ENCODE data around the gene SPTY2D1. TPM values are rescaled to one million over a fixed set of nuclear protein-coding genes. Genes with fewer than 3 reads are reported as not detected.
"Not testable (repeated sequence)": the region's sequence is repeated elsewhere in the genome, so short reads cannot be mapped to it uniquely, and the experiment has no call there.

Gene SPTY2D1
- total RNA-seq, 2 donors from 2014 or later, result 10.1 to 15.2 TPM

GRCh38 chr11:18671246-18671645 is 37.1 kb upstream of the SPTY2D1 start:
- DNase-seq, result no peak
- intact Hi-C loops (cut with DNase I), result no loop called here
- no peak for ATAC-seq
- Histone ChIP-seq H3K9me3 (no peaks in the 10 kb centered on the region), H3K36me3 (replicated peaks in 1 of 2; ENCODE audit: insufficient read depth in 1 of 2, low read depth in 2 of 2) (no peaks in the 10 kb centered on the region), H3K27me3 (no peaks in the 10 kb centered on the region), H3K4me3 (no peak overlapping the region), H3K27ac (no peak overlapping the region), H3K4me1 (peaks cover 35% of the 10 kb centered on the region)
- TF ChIP-seq, protein P1, sequence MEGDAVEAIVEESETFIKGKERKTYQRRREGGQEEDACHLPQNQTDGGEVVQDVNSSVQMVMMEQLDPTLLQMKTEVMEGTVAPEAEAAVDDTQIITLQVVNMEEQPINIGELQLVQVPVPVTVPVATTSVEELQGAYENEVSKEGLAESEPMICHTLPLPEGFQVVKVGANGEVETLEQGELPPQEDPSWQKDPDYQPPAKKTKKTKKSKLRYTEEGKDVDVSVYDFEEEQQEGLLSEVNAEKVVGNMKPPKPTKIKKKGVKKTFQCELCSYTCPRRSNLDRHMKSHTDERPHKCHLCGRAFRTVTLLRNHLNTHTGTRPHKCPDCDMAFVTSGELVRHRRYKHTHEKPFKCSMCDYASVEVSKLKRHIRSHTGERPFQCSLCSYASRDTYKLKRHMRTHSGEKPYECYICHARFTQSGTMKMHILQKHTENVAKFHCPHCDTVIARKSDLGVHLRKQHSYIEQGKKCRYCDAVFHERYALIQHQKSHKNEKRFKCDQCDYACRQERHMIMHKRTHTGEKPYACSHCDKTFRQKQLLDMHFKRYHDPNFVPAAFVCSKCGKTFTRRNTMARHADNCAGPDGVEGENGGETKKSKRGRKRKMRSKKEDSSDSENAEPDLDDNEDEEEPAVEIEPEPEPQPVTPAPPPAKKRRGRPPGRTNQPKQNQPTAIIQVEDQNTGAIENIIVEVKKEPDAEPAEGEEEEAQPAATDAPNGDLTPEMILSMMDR (IDR thresholded peaks at IDR 0.05), result no peak
- no peak for TF ChIP-seq POLR2A (IDR thresholded peaks at IDR 0.05)
- 74 to 80% methylated on average over 2 of the region's 2 CpGs for WGBS, 2 donors

DNA sequence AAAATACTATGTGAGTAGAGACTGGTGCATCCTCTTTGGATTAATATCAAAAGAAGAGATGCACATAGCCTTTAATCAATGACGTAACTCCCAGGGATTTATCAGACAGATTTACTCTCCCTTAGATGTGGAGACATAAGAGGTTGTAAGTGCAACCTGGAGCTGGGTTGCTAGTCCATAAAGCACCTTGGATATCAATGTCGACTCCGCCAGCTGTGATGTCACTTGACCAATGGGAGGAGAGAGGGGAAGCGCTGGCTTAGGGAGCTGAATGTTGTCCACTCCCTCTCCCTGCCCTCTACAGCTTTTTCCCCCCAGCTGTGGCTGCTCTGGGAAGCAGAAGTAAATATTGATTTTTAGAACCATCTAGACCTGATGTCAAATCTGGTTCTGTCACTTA is 35.6 kb upstream of the SPTY2D1 start:
- TF ChIP-seq, protein P1 (IDR thresholded peaks at IDR 0.05), result no peak
- no peak for TF ChIP-seq POLR2A (IDR thresholded peaks at IDR 0.05)
- intact Hi-C loops (cut with DNase I), result no loop called here
- H3K4me1 ChIP-seq, result peaks cover 35% of the 10 kb centered on the region
- ATAC-seq (peak; percentile 45), DNase-seq (peak in 3 of 4 donors; percentile 15 to 34 (median 16))
- no peaks in the 10 kb centered on the region for H3K9me3 ChIP-seq
- no peak overlapping the region for H3K27ac ChIP-seq
- no peaks in the 10 kb centered on the region for H3K36me3 ChIP-seq (replicated peaks in 1 of 2; ENCODE audit: insufficient read depth in 1 of 2, low read depth in 2 of 2)
- H3K27me3 ChIP-seq, result no peaks in the 10 kb centered on the region
- WGBS, 2 donors, result 39 to 49% methylated on average over 4 of the region's 4 CpGs
- no peak overlapping the region for H3K4me3 ChIP-seq

- TF ChIP-seq POLR2A (IDR thresholded peaks at IDR 0.05), result no peak
- TF ChIP-seq, protein P1 (IDR thresholded peaks at IDR 0.05), result no peak
- Histone ChIP-seq H3K4me1 (peaks cover 35% of the 10 kb centered on the region), H3K4me3 (no peak overlapping the region), H3K9me3 (no peaks in the 10 kb centered on the region), H3K36me3 (replicated peaks in 1 of 2; ENCODE audit: insufficient read depth in 1 of 2, low read depth in 2 of 2) (no peaks in the 10 kb centered on the region), H3K27me3 (no peaks in the 10 kb centered on the region), H3K27ac (no peak overlapping the region)
- DNase-seq (peak in 3 of 4 donors; percentile 16 to 36 (median 19)), ATAC-seq (peak; percentile 40)
- intact Hi-C loops (cut with DNase I), result no loop called here
- WGBS, 2 donors, result 4 to 6% methylated on average over 2 of the region's 2 CpGs
These were observed 35.1 kb upstream of the SPTY2D1 start for GRCh38 chr11:18669219-18669596.

- Histone ChIP-seq H3K9me3 (no peaks in the 10 kb centered on the region), H3K4me3 (no peak overlapping the region), H3K36me3 (replicated peaks in 1 of 2; ENCODE audit: insufficient read depth in 1 of 2, low read depth in 2 of 2) (no peaks in the 10 kb centered on the region), H3K27me3 (no peaks in the 10 kb centered on the region), H3K27ac (no peak overlapping the region), H3K4me1 (peaks cover 35% of the 10 kb centered on the region)
- 90 to 91% methylated on average over 4 of the region's 4 CpGs for WGBS, 2 donors
- ATAC-seq (no peak), DNase-seq (no peak)
- no peak for TF ChIP-seq POLR2A (IDR thresholded peaks at IDR 0.05)
- TF ChIP-seq, protein P1 (IDR thresholded peaks at IDR 0.05), result no peak
- intact Hi-C loops (cut with DNase I), result no loop called here
These were observed 34.0 kb upstream of the SPTY2D1 start for GRCh38 chr11:18668131-18668530.

- WGBS, 2 donors, result 76 to 88% methylated on average over 10 of the region's 10 CpGs
- H3K27me3 ChIP-seq; H3K9me3 ChIP-seq; H3K27ac ChIP-seq; H3K36me3 ChIP-seq (replicated peaks in 1 of 2; ENCODE audit: insufficient read depth in 1 of 2, low read depth in 2 of 2); H3K4me3 ChIP-seq; ATAC-seq; DNase-seq; intact Hi-C loops (cut with DNase I): not testable (repeated sequence)
- H3K4me1 ChIP-seq, result peaks cover 29% of the 10 kb centered on the region
These were observed 31.3 kb upstream of the SPTY2D1 start for GRCh38 chr11:18665353-18665872.

All from body of pancreas (tissue), 4 donors.